Fibroblast of the aortic adventitia (primary cell): ENCODE measurements around the gene HOXA5. TPM values are rescaled to one million over a fixed set of nuclear protein-coding genes. Genes with fewer than 3 reads are reported as not detected.
A peak's percentile ranks its signal among the peaks of the same experiment; 100 is the strongest.

Source experiments
- DNase-seq: peaks from one replicate; pipeline ENCODE4 v3.0.0-alpha.2; 2010; ENCODE audit warnings: low read depth
- H3K4me3 ChIP-seq: 2 replicates; pipeline ENCODE4 v1.5.1; 2011; ENCODE audit warnings: low read depth, mild to moderate bottlenecking, control low read depth, low read length, moderate library complexity
- CTCF ChIP-seq: IDR thresholded peaks from 2 replicates; pipeline ENCODE4 v1.5.1; 2011; ENCODE audit warnings: mild to moderate bottlenecking, low read length, control low read depth, inconsistent platforms; ENCODE audit not compliant: insufficient read depth
- total RNA-seq: library from RNA; depleted of rRNA; stranded (reverse); fragments of >200 nt; gene quantifications from 2 replicates; pipeline ENCODE4 v1.2.3, GENCODE V29; 2012; ENCODE audit warnings: low replicate concordance

The HOXA5 gene
- total RNA-seq, 1 donor, result 0.72 TPM

GRCh38 chr7:27125986-27126394 is 17.5 kb downstream of the HOXA5 start:
- no peak overlapping the region for H3K4me3 ChIP-seq
- no peak for TF ChIP-seq CTCF
- no peak for DNase-seq

- no peak for DNase-seq
- TF ChIP-seq CTCF, result no peak
- no peak overlapping the region for H3K4me3 ChIP-seq
Measured at GRCh38 chr7:27124902-27125689, 18.4 kb downstream of the HOXA5 start.

- no peak for TF ChIP-seq CTCF
- no peak overlapping the region for H3K4me3 ChIP-seq
- DNase-seq, result peak; percentile 73
Measured at GRCh38 chr7:27124096-27124901, 19.2 kb downstream of the HOXA5 start.

GRCh38 chr7:27123477-27124053 is 19.9 kb downstream of the HOXA5 start:
- peak overlapping the region; percentile 35 for H3K4me3 ChIP-seq
- DNase-seq, result no peak
- no peak for TF ChIP-seq CTCF

- peak overlapping the region; percentile 53 for H3K4me3 ChIP-seq
- peak; percentile 40 for DNase-seq
- no peak for TF ChIP-seq CTCF
Measured at GRCh38 chr7:27123007-27123476, 20.4 kb downstream of the HOXA5 start.

GRCh38 chr7:27122077-27122910 is 21.2 kb downstream of the HOXA5 start:
- H3K4me3 ChIP-seq, result peak overlapping the region; percentile 53
- DNase-seq, result peak; percentile 26
- TF ChIP-seq CTCF, result no peak
